D721Med (cell line): Measurements from ENCODE around the gene CMKLR1.

Experiments used
- DNase-seq: peaks from one replicate; pipeline ENCODE4 v3.0.0; 2011; ENCODE audit warnings: low spot score; ENCODE audit not compliant: insufficient read length
- FAIRE-seq: peaks from 2 replicates; lab custom pipeline; 2011; peaks lifted over from hg19 to GRCh38; lab: Jason Lieb, UNC
- TF ChIP-seq, protein P1 (sequence below): IDR thresholded peaks from 2 replicates; pipeline ENCODE4 v1.5.1; 2012; ENCODE audit warnings: mild to moderate bottlenecking, control low read depth; ENCODE audit not compliant: insufficient read depth; ENCODE audit errors: missing control alignments

The CMKLR1 gene

DNA sequence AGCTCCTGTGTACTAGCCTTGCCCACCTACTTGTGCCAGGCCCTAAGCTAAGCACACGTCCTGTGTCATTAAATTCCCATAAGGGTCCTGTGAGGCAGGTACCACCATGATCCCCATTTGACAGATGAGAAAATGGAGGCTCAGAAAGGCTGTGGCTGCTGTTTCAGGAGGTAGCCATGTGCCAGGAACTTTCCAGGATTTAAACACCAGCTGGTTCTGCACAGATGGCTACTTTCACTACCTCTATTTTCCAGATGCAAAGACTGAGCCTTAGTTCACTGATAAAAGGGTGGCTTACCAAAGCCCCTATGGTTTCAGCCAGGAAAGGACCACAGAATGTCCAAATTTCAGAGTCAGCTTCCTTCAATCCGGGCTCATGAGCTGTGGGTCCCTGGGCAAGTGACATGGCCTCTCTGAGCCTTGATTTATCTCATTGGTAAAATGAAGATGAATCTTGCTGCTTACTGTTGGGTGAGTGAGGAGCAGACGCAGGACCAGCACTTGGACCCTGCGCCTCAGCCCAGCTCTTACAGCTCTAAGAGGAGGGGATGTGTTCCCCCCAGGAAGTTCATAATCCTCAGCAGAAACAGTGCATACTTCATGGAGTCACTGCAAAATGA lies 23.5 kb downstream of the CMKLR1 start:
- TF ChIP-seq, protein P1, sequence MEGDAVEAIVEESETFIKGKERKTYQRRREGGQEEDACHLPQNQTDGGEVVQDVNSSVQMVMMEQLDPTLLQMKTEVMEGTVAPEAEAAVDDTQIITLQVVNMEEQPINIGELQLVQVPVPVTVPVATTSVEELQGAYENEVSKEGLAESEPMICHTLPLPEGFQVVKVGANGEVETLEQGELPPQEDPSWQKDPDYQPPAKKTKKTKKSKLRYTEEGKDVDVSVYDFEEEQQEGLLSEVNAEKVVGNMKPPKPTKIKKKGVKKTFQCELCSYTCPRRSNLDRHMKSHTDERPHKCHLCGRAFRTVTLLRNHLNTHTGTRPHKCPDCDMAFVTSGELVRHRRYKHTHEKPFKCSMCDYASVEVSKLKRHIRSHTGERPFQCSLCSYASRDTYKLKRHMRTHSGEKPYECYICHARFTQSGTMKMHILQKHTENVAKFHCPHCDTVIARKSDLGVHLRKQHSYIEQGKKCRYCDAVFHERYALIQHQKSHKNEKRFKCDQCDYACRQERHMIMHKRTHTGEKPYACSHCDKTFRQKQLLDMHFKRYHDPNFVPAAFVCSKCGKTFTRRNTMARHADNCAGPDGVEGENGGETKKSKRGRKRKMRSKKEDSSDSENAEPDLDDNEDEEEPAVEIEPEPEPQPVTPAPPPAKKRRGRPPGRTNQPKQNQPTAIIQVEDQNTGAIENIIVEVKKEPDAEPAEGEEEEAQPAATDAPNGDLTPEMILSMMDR: no peak
- FAIRE-seq (no peak), DNase-seq (no peak)

DNA sequence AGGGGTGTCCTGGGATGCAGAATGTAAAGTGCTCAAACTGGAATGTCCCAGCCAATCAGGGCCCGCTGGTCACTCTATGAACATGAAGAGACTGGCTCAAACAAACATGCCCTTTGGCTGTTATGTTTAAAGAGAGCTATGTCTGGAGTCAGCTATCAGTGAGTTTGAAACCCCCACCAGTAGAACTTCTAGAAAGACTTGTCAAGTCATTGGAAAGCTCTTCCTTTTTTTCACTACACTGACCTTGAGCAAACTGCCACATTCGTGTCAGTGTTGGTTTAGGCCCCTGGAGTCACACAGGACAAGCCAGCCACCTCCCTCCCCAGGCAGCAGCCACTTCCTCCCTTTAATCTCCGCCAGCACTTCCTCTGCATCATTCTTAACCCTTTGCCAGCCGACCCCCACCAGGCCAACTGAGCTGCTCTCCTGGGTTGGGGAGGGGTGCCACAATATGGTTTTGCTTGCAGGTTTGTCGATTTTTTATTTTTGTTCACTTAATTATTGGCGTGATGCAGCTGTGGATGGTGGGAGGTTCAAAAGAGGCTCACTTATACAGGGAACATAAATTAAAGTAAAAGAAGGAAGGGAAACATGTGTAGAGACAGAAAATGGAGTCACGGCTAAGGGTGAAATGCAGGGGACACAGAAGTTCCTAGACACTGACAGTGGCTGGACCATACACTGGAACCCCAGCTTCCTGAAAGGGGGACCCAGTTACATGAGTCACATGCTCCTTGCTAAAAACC lies 25.3 kb downstream of the CMKLR1 start:
- DNase-seq (no peak), FAIRE-seq (no peak)
- TF ChIP-seq, protein P1: no peak

DNA sequence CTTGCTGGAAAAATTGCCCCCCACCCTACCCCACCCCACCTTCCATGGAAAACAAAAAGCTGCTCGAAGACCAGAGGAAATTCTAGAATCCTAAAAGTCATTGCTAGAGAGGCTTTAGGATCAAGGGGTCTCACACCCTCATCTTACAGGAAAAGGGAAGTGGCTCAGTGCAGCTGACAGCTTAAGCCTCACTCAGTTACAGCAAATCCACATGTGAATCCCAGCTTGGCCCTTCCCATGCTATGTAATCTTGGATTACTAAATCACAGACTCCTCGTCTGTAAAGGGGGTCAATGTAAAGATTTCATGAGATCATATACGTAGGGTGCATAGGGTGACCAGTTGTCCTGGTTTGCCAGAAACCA lies 25.9 kb downstream of the CMKLR1 start:
- DNase-seq (no peak), FAIRE-seq (no peak)
- TF ChIP-seq, protein P1: no peak

DNA sequence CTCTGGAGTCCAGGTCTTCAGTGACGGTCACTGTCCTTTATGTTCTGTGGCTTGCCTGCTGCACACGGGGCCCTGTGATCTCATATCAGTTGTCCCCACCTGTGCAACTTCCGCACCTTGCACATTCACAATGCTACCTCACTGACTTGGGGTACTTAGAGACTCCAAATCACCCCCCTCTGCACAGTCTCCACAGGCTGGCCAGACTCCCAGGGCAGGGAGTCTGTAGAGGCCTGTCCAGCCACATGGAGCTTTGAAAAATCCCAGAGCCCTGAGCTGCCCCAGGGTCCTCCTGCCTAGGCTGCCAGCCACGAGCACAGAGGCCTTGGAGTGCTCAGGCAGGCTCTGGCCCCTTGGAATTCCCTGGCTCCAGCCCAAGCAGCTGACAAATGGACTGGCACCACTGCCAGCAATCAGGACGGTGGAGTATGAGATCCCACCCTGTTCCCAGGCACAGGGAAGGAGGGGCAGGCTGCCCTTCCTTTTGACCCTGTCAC lies 26.4 kb downstream of the CMKLR1 start:
- TF ChIP-seq, protein P1: no peak
- FAIRE-seq (no peak), DNase-seq (no peak)

DNA sequence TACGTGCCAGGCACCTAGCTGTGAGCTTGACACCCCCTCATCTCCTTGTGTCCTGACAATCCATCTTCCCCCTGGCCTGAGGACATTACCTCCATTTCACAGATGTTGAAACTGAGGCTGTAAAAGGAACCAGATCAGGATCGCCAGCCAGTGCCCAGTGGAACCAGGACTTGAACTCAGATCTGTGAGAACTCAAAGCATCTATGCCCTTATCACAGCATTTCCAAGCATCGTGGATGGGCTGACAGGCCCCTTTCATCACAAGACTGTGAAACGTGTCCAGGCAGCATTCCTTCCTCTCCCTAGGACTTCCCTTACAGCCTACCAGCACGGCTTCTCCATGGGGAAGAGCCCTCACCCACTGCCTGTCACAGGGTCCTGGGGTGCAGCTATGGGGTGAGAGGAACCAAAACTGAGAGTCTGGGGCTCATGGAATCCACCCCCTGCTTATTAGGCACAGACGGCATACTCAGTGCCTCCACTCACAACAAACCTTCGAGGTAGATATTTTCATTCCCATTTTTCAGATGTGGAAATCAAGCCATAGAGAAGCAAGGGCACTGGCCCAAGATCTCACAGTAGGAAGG lies 26.9 kb downstream of the CMKLR1 start:
- DNase-seq: no peak
- TF ChIP-seq, protein P1: no peak
- FAIRE-seq: no peak

DNA sequence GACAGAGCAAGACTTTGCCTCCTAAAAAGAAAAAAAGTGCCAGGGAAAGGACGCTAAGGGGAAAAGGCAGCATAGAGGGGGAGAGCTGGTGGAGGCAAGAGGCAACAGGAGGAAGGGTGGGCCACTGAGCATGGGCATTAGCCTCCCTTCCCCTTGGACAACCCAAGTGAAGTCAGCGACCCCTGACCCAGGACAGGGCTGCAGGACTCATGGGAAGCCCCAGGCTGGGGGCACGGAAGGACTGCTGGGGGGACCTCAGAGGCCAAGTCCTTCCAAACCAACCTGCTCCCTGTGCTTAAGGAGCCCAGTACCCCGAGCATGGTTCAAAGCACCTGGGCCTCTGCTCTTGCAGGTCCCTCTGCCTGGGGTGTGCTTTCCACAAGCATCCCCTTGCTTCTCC lies 27.5 kb downstream of the CMKLR1 start:
- TF ChIP-seq, protein P1: no peak
- no peak for FAIRE-seq
- no peak for DNase-seq
